GM19035 (cell line): ENCODE results near the gene CACNA1C.

ENCODE experiments used
- ATAC-seq: cut with Tn5 transposase; IDR thresholded peaks from one replicate; pipeline ENCODE4 v1.9.1; 2021; ENCODE audit not compliant: unreplicated experiment

The CACNA1C gene

GRCh38 chr12:2335916-2336315 is 283.1 kb downstream of the CACNA1C start:
- ATAC-seq: no peak

- ATAC-seq: peak; percentile 76
Measured at GRCh38 chr12:2336409-2336829, 283.6 kb downstream of the CACNA1C start.

- no peak for ATAC-seq
Measured at GRCh38 chr12:2337031-2338010, 284.5 kb downstream of the CACNA1C start.

GRCh38 chr12:2338381-2338780 is 285.6 kb downstream of the CACNA1C start:
- ATAC-seq: no peak

- ATAC-seq: no peak
Measured at GRCh38 chr12:2338991-2339431, 286.2 kb downstream of the CACNA1C start.

GRCh38 chr12:2341051-2341751 is 288.4 kb downstream of the CACNA1C start:
- ATAC-seq: no peak

GRCh38 chr12:2341871-2342270 is 289.1 kb downstream of the CACNA1C start:
- ATAC-seq: no peak

GRCh38 chr12:2343681-2344080 is 290.9 kb downstream of the CACNA1C start:
- no peak for ATAC-seq

GRCh38 chr12:2344476-2344875 is 291.7 kb downstream of the CACNA1C start:
- ATAC-seq: no peak

GRCh38 chr12:2344885-2345284 is 292.1 kb downstream of the CACNA1C start:
- ATAC-seq: no peak

- ATAC-seq: no peak
Measured at GRCh38 chr12:2345902-2346301, 293.1 kb downstream of the CACNA1C start.

- no peak for ATAC-seq
Measured at GRCh38 chr12:2346416-2346815, 293.6 kb downstream of the CACNA1C start.

GRCh38 chr12:2347137-2347843 is 294.5 kb downstream of the CACNA1C start:
- no peak for ATAC-seq

- ATAC-seq: no peak
Measured at GRCh38 chr12:2347844-2348481, 295.2 kb downstream of the CACNA1C start.

GRCh38 chr12:2348482-2348852 is 295.7 kb downstream of the CACNA1C start:
- no peak for ATAC-seq

GRCh38 chr12:2351161-2351560 is 298.4 kb downstream of the CACNA1C start:
- no peak for ATAC-seq

GRCh38 chr12:2352203-2352602 is 299.4 kb downstream of the CACNA1C start:
- ATAC-seq: no peak

GRCh38 chr12:2353281-2353680 is 300.5 kb downstream of the CACNA1C start:
- no peak for ATAC-seq

GRCh38 chr12:2353691-2354090 is 300.9 kb downstream of the CACNA1C start:
- ATAC-seq: no peak

GRCh38 chr12:2354151-2354991 is 301.6 kb downstream of the CACNA1C start:
- ATAC-seq: no peak
